ENCODE results near the gene SLC38A3.

Gene SLC38A3

GRCh38 chr3:50245251-50245745, 40.2 kb downstream of the SLC38A3 start:
- H3K4me1 ChIP-seq (ENCODE audit: insufficient read depth, low read length) = peaks cover 45% of the 10 kb centered on the region

GRCh38 chr3:50245831-50246516, 40.9 kb downstream of the SLC38A3 start:
- no peaks in the 10 kb centered on the region; the same call in 1 of the 2 replicates for H3K36me3 ChIP-seq (ENCODE audit: insufficient read depth, low read length)
- H3K4me1 ChIP-seq (ENCODE audit: insufficient read depth, low read length) = peaks cover 44% of the 10 kb centered on the region

More at GRCh38 chr3:50245251-50245745, 40.2 kb downstream of the SLC38A3 start:
- Histone ChIP-seq H3K9ac (ENCODE audit: low read depth, low read length) (peak overlapping the region; percentile 26), H3K36me3 (ENCODE audit: insufficient read depth, low read length) (no peaks in the 10 kb centered on the region; the same call in 1 of the 2 replicates), H3K9me3 (ENCODE audit: control insufficient read depth, insufficient read depth, low read length) (no peaks in the 10 kb centered on the region)

GRCh38 chr3:50246517-50246954, 41.5 kb downstream of the SLC38A3 start:
- Histone ChIP-seq H3K9me3 (ENCODE audit: control insufficient read depth, insufficient read depth, low read length) (no peaks in the 10 kb centered on the region), H3K36me3 (ENCODE audit: insufficient read depth, low read length) (no peaks in the 10 kb centered on the region; the same call in 1 of the 2 replicates), H3K4me1 (ENCODE audit: insufficient read depth, low read length) (peaks cover 41% of the 10 kb centered on the region), H3K9ac (ENCODE audit: low read depth, low read length) (0 out of 2 replicates have a peak overlapping the region, but pooled peaks have one; percentile 9)

More at GRCh38 chr3:50245831-50246516, 40.9 kb downstream of the SLC38A3 start:
- H3K9me3 ChIP-seq (ENCODE audit: control insufficient read depth, insufficient read depth, low read length) = no peaks in the 10 kb centered on the region
- peak overlapping the region; percentile 26 for H3K9ac ChIP-seq (ENCODE audit: low read depth, low read length)

GRCh38 chr3:50248387-50248786, 43.3 kb downstream of the SLC38A3 start:
- Histone ChIP-seq H3K4me1 (ENCODE audit: insufficient read depth, low read length) (peaks cover 22% of the 10 kb centered on the region), H3K9ac (ENCODE audit: low read depth, low read length) (no peak overlapping the region), H3K9me3 (ENCODE audit: control insufficient read depth, insufficient read depth, low read length) (no peaks in the 10 kb centered on the region), H3K36me3 (ENCODE audit: insufficient read depth, low read length) (no peaks in the 10 kb centered on the region; the same call in 1 of the 2 replicates)

GRCh38 chr3:50249457-50249856, 44.4 kb downstream of the SLC38A3 start:
- Histone ChIP-seq H3K4me1 (ENCODE audit: insufficient read depth, low read length) (peaks cover 20% of the 10 kb centered on the region), H3K9ac (ENCODE audit: low read depth, low read length) (no peak overlapping the region), H3K9me3 (ENCODE audit: control insufficient read depth, insufficient read depth, low read length) (no peaks in the 10 kb centered on the region), H3K36me3 (ENCODE audit: insufficient read depth, low read length) (no peaks in the 10 kb centered on the region; the same call in 1 of the 2 replicates)

GRCh38 chr3:50250514-50250913, 45.4 kb downstream of the SLC38A3 start:
- no peak overlapping the region for H3K9ac ChIP-seq (ENCODE audit: low read depth, low read length)
- H3K36me3 ChIP-seq (ENCODE audit: insufficient read depth, low read length) = no peaks in the 10 kb centered on the region; the same call in 1 of the 2 replicates
- no peaks in the 10 kb centered on the region for H3K9me3 ChIP-seq (ENCODE audit: control insufficient read depth, insufficient read depth, low read length)
- H3K4me1 ChIP-seq (ENCODE audit: insufficient read depth, low read length) = peaks cover 20% of the 10 kb centered on the region

GRCh38 chr3:50251220-50251619, 46.1 kb downstream of the SLC38A3 start:
- Histone ChIP-seq H3K36me3 (ENCODE audit: insufficient read depth, low read length) (no peaks in the 10 kb centered on the region; the same call in 1 of the 2 replicates), H3K9me3 (ENCODE audit: control insufficient read depth, insufficient read depth, low read length) (no peaks in the 10 kb centered on the region), H3K9ac (ENCODE audit: low read depth, low read length) (no peak overlapping the region), H3K4me1 (ENCODE audit: insufficient read depth, low read length) (peaks cover 16% of the 10 kb centered on the region)

GRCh38 chr3:50254577-50255250, 49.6 kb downstream of the SLC38A3 start:
- Histone ChIP-seq H3K9ac (ENCODE audit: low read depth, low read length) (no peak overlapping the region), H3K4me1 (ENCODE audit: insufficient read depth, low read length) (0 out of 2 replicates have a peak, but pooled peaks cover 5% of the 10 kb centered on the region), H3K9me3 (ENCODE audit: control insufficient read depth, insufficient read depth, low read length) (no peaks in the 10 kb centered on the region), H3K36me3 (ENCODE audit: insufficient read depth, low read length) (peaks cover 3% of the 10 kb centered on the region)

GRCh38 chr3:50255251-50255615, 50.2 kb downstream of the SLC38A3 start:
- 0 out of 2 replicates have a peak, but pooled peaks cover 5% of the 10 kb centered on the region for H3K4me1 ChIP-seq (ENCODE audit: insufficient read depth, low read length)
- H3K9me3 ChIP-seq (ENCODE audit: control insufficient read depth, insufficient read depth, low read length) = no peaks in the 10 kb centered on the region
- peaks cover 3% of the 10 kb centered on the region for H3K36me3 ChIP-seq (ENCODE audit: insufficient read depth, low read length)
- H3K9ac ChIP-seq (ENCODE audit: low read depth, low read length) = no peak overlapping the region

- peaks cover 13% of the 10 kb centered on the region; the same call in 1 of the 2 replicates for H3K4me1 ChIP-seq (ENCODE audit: insufficient read depth, low read length)
- H3K9ac ChIP-seq (ENCODE audit: low read depth, low read length) = no peak overlapping the region
- H3K9me3 ChIP-seq (ENCODE audit: control insufficient read depth, insufficient read depth, low read length) = no peaks in the 10 kb centered on the region
- H3K36me3 ChIP-seq (ENCODE audit: insufficient read depth, low read length) = peaks cover 3% of the 10 kb centered on the region
These were observed 52.2 kb downstream of the SLC38A3 start for GRCh38 chr3:50256978-50257890.

GRCh38 chr3:50258029-50258680, 53.1 kb downstream of the SLC38A3 start:
- peaks cover 3% of the 10 kb centered on the region for H3K36me3 ChIP-seq (ENCODE audit: insufficient read depth, low read length)
- H3K9ac ChIP-seq (ENCODE audit: low read depth, low read length) = no peak overlapping the region
- peaks cover 13% of the 10 kb centered on the region; the same call in 1 of the 2 replicates for H3K4me1 ChIP-seq (ENCODE audit: insufficient read depth, low read length)
- H3K9me3 ChIP-seq (ENCODE audit: control insufficient read depth, insufficient read depth, low read length) = no peaks in the 10 kb centered on the region

- H3K36me3 ChIP-seq (ENCODE audit: insufficient read depth, low read length) = peaks cover 3% of the 10 kb centered on the region
- H3K9me3 ChIP-seq (ENCODE audit: control insufficient read depth, insufficient read depth, low read length) = no peaks in the 10 kb centered on the region
- peaks cover 20% of the 10 kb centered on the region; the same call in 1 of the 2 replicates for H3K4me1 ChIP-seq (ENCODE audit: insufficient read depth, low read length)
- no peak overlapping the region for H3K9ac ChIP-seq (ENCODE audit: low read depth, low read length)
These were observed 53.9 kb downstream of the SLC38A3 start for GRCh38 chr3:50258979-50259378.

- Histone ChIP-seq H3K36me3 (ENCODE audit: insufficient read depth, low read length) (peaks cover 3% of the 10 kb centered on the region), H3K9me3 (ENCODE audit: control insufficient read depth, insufficient read depth, low read length) (no peaks in the 10 kb centered on the region), H3K4me1 (ENCODE audit: insufficient read depth, low read length) (peaks cover 21% of the 10 kb centered on the region; the same call in 1 of the 2 replicates), H3K9ac (ENCODE audit: low read depth, low read length) (no peak overlapping the region)
These were observed 54.5 kb downstream of the SLC38A3 start for GRCh38 chr3:50259432-50260026.

Measured in ES-I3 (cell line).